ENCODE data around the gene ATP6V0A4. TPM values are rescaled to one million over a fixed set of nuclear protein-coding genes. Genes with fewer than 3 reads are reported as not detected.

Gene ATP6V0A4
- total RNA-seq, 1 donor from 2014 or later = not detected

DNA sequence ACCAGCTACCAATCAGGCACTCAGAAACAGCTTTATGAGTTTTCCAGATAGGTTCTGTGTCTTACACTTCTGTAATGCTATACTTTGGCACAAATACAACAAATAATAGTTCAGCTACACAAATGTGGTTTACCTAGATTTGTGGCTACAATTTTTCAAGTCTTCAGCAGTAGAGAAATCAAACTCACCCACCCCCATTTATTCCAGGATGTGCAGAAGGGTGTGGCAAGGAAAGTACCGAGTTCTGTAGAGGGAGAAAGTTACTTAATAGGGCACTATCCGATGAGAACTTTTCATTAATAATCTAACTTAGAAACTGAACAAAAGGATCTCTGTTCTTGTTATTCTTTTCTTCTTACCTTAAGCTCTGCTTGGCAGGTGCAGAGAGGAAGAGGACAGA is 30.3 kb upstream of the ATP6V0A4 start:
- no peak for TF ChIP-seq CTCF (IDR thresholded peaks at IDR 0.05)
- intact Hi-C loops (cut with DNase I) = no loop called here
- no peak for DNase-seq (ENCODE audit: low spot score in 2 of 2)

DNA sequence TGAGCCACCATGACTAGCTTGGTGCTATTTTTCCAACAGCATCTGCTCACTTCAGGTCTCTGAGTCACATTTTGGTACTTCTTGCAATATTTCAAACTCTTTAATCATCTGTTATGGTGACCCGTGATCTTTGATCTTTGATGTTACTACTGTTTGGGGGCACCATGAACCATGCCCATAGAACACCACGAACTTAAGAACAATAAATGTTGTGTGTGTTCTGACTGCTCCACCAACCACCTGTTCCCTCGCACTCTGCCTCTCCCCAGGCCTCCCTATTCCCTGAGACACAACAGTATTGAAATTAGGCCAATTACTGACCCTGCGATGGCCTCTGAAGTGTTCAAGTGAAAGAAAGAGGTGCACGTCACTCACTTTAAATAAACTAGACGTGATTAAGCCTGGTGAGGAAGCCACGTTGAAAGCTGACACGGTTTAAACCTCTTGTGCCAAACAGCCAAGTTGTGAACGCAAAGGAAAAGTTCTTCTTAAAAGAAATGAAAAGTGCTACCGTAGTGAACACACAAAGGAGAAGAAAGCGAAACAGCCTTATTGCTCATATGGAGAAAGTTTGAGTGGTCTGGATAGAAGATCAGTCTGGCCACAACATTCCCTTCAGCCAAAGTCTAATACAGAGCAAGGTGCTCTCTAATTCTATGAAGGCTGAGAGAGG is 27.2 kb upstream of the ATP6V0A4 start:
- Histone ChIP-seq H3K4me1 (no peaks in the 10 kb centered on the region), H3K36me3 (no peaks in the 10 kb centered on the region), H3K4me3 (no peak overlapping the region), H3K27ac (no peak overlapping the region), H3K9me3 (no peaks in the 10 kb centered on the region), H3K27me3 (no peaks in the 10 kb centered on the region)
- DNase-seq (ENCODE audit: low spot score in 2 of 2) = no peak
- no peak for TF ChIP-seq CTCF (IDR thresholded peaks at IDR 0.05)
- intact Hi-C loops (cut with DNase I) = no loop called here

More for the DNA sequence above, 30.3 kb upstream of the ATP6V0A4 start:
- Histone ChIP-seq H3K36me3 (no peaks in the 10 kb centered on the region), H3K4me1 (no peaks in the 10 kb centered on the region), H3K9me3 (no peaks in the 10 kb centered on the region), H3K27ac (no peak overlapping the region), H3K27me3 (no peaks in the 10 kb centered on the region), H3K4me3 (no peak overlapping the region)

GRCh38 chr7:138822867-138823535 is 25.0 kb upstream of the ATP6V0A4 start:
- no peak overlapping the region for H3K27ac ChIP-seq
- H3K27me3 ChIP-seq = no peaks in the 10 kb centered on the region
- H3K4me1 ChIP-seq = no peaks in the 10 kb centered on the region
- H3K4me3 ChIP-seq = no peak overlapping the region
- H3K9me3 ChIP-seq = no peaks in the 10 kb centered on the region
- H3K36me3 ChIP-seq = no peaks in the 10 kb centered on the region
- TF ChIP-seq CTCF (IDR thresholded peaks at IDR 0.05) = no peak
- DNase-seq (ENCODE audit: low spot score in 2 of 2) = no peak
- intact Hi-C loops (cut with DNase I) = no loop called here

- Histone ChIP-seq H3K27ac (no peak overlapping the region), H3K27me3 (no peaks in the 10 kb centered on the region), H3K9me3 (no peaks in the 10 kb centered on the region), H3K36me3 (no peaks in the 10 kb centered on the region), H3K4me3 (no peak overlapping the region), H3K4me1 (no peaks in the 10 kb centered on the region)
- no peak for TF ChIP-seq CTCF (IDR thresholded peaks at IDR 0.05)
- intact Hi-C loops (cut with DNase I) = no loop called here
- DNase-seq (ENCODE audit: low spot score in 2 of 2) = no peak
Observed at GRCh38 chr7:138821912-138822311, 23.9 kb upstream of the ATP6V0A4 start.

DNA sequence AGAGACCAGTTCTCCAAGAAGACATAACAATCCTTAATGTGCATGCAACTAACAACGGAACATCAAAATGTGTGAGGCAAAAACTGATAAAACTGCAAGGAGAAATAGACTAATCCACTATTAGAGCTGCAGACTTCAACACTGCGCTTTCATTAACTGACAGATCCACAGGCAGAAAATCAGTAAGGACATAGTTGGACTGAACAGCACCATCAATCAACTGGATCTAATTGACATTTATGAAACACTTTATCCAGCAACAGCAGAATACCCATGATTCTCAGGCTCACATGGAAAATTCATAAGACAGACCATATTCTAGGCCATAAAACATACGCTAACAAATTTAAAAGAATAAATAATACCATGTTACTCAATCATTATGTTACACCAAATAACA is 21.6 kb upstream of the ATP6V0A4 start:
- Histone ChIP-seq H3K4me1 (no peaks in the 10 kb centered on the region), H3K27me3 (no peaks in the 10 kb centered on the region), H3K9me3 (no peaks in the 10 kb centered on the region), H3K4me3 (no peak overlapping the region), H3K27ac (no peak overlapping the region), H3K36me3 (no peaks in the 10 kb centered on the region)
- no peak for TF ChIP-seq CTCF (IDR thresholded peaks at IDR 0.05)
- intact Hi-C loops (cut with DNase I) = no loop called here
- no peak for DNase-seq (ENCODE audit: low spot score in 2 of 2)

Data from ascending aorta (tissue), 2 donors.